ENCODE results near the gene PIP5K1C. TPM values are rescaled to one million over a fixed set of nuclear protein-coding genes. Genes with fewer than 3 reads are reported as not detected.

Gene PIP5K1C
- total and polyA plus RNA-seq, 9 of the 15 experiments (the other 6 are each of a cell fraction or from before 2014, with no cell fraction given) = 0.38 to 22.1 (median 4.1) TPM

DNA sequence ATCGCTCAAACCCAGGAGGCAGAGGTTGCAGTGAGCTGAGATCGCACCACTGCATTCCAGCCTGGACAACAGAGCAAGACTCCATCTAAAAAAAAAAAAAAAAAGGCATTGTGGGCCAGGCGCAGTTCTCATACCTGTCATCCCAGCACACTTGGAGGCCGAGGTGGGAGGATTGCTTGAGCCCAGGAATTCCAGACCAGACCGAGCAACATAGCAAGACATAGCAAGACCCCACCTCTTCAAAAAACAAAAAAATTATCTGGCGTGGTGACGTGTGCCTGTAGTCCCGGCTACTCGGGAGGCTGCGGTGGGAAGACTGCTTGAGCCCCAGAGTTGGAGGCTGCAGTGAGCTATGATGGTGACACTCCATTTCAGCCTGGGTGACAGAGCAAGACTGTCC is 18.0 kb downstream of the PIP5K1C start:
- H2AFZ ChIP-seq (ENCODE audit: low read depth, low read length) = no peak overlapping the region
- BruUV-seq (replicated peaks) = no TSS peak
- no peaks in the 10 kb centered on the region for H3K27me3 ChIP-seq (ENCODE audit: control insufficient read depth in 2 of 2, insufficient read depth in 2 of 2, low read length in 2 of 2)
- intact Hi-C loops (cut with micrococcal nuclease) (no loop called here), in situ Hi-C loops (cut with MboI) (no loop called here)
- peaks cover 9% of the 10 kb centered on the region for H3K9me1 ChIP-seq (ENCODE audit: control insufficient read depth, insufficient read depth, low read length)
- WGBS (ENCODE audit: insufficient coverage, low coverage, missing lambda C conversion rate) = 88% methylated on average over 7 of the region's 10 CpGs
- H3K9ac ChIP-seq (ENCODE audit: insufficient read depth in 1 of 2, low read depth in 2 of 2, low read length in 2 of 2) = peak overlapping the region in 1 of 2 experiments; percentile 71; a peak in 1 of 4 replicates
- H3K4me1 ChIP-seq (replicated peaks in 1 of 2; ENCODE audit: control insufficient read depth in 2 of 2, insufficient read depth in 2 of 2, low read length in 2 of 2) = peaks cover 25 to 52% of the 10 kb centered on the region in 2 experiments
- H3K4me3 ChIP-seq = no peak overlapping the region
- ChIA-PET POLR2A (interaction anchor here (0.8 kb wide), 1 partner anchor 14 kb away, joined by 3 read pairs; no protein-coding TSS in a partner anchor), CTCF (ENCODE audit: low intra/inter-chr PET ratio) (no interaction called here)
- ATAC-seq (no peak), FAIRE-seq (no peak), DNase-seq (ENCODE audit: extremely low read depth in 1 of 4, low spot score in 3 of 4) (no peak)
- peak overlapping the region; percentile 35; the same call in 1 of the 3 replicates for H3K27ac ChIP-seq (ENCODE audit: extremely low read depth, low read depth, low read length)
- peaks cover 31% of the 10 kb centered on the region for H4K20me1 ChIP-seq (replicated peaks; ENCODE audit: control insufficient read depth, insufficient read depth, low read length)
- TF ChIP-seq, protein P1, sequence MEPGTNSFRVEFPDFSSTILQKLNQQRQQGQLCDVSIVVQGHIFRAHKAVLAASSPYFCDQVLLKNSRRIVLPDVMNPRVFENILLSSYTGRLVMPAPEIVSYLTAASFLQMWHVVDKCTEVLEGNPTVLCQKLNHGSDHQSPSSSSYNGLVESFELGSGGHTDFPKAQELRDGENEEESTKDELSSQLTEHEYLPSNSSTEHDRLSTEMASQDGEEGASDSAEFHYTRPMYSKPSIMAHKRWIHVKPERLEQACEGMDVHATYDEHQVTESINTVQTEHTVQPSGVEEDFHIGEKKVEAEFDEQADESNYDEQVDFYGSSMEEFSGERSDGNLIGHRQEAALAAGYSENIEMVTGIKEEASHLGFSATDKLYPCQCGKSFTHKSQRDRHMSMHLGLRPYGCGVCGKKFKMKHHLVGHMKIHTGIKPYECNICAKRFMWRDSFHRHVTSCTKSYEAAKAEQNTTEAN (CRISPR knock-in tag; IDR thresholded peaks at IDR 0.05) = no peak
- no peak for TF ChIP-seq ZNF324 (CRISPR knock-in tag; IDR thresholded peaks at IDR 0.05)
- TF ChIP-seq, protein P2, sequence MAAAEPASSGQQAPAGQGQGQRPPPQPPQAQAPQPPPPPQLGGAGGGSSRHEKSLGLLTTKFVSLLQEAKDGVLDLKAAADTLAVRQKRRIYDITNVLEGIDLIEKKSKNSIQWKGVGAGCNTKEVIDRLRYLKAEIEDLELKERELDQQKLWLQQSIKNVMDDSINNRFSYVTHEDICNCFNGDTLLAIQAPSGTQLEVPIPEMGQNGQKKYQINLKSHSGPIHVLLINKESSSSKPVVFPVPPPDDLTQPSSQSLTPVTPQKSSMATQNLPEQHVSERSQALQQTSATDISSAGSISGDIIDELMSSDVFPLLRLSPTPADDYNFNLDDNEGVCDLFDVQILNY (CRISPR knock-in tag; IDR thresholded peaks at IDR 0.05) = no peak
- TF ChIP-seq POLR2AphosphoS5 (IDR thresholded peaks at IDR 0.05; ENCODE audit: control insufficient read depth, insufficient read depth, low read depth, low read length) = no peak
- TF ChIP-seq, protein P3, sequence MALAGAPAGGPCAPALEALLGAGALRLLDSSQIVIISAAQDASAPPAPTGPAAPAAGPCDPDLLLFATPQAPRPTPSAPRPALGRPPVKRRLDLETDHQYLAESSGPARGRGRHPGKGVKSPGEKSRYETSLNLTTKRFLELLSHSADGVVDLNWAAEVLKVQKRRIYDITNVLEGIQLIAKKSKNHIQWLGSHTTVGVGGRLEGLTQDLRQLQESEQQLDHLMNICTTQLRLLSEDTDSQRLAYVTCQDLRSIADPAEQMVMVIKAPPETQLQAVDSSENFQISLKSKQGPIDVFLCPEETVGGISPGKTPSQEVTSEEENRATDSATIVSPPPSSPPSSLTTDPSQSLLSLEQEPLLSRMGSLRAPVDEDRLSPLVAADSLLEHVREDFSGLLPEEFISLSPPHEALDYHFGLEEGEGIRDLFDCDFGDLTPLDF (CRISPR knock-in tag; IDR thresholded peaks at IDR 0.05) = no peak
- TF ChIP-seq GABPA (tag; conservative IDR thresholded peaks at IDR 0.05; ENCODE audit: low read depth) = no peak
- no peak for TF ChIP-seq ZC3H11A (IDR thresholded peaks at IDR 0.05; ENCODE audit: low read depth, low read length)
- no peak for TF ChIP-seq SIN3B (IDR thresholded peaks at IDR 0.05; ENCODE audit: low read depth)
- no peak for TF ChIP-seq PTBP1 (IDR thresholded peaks at IDR 0.05; ENCODE audit: low read depth, low read length)
- no peak for TF ChIP-seq ZNF143 (CRISPR knock-in tag; IDR thresholded peaks at IDR 0.05)
- TF ChIP-seq ZNF79 (CRISPR knock-in tag; IDR thresholded peaks at IDR 0.05; ENCODE audit: low read depth) = no peak
- TF ChIP-seq, protein P4, sequence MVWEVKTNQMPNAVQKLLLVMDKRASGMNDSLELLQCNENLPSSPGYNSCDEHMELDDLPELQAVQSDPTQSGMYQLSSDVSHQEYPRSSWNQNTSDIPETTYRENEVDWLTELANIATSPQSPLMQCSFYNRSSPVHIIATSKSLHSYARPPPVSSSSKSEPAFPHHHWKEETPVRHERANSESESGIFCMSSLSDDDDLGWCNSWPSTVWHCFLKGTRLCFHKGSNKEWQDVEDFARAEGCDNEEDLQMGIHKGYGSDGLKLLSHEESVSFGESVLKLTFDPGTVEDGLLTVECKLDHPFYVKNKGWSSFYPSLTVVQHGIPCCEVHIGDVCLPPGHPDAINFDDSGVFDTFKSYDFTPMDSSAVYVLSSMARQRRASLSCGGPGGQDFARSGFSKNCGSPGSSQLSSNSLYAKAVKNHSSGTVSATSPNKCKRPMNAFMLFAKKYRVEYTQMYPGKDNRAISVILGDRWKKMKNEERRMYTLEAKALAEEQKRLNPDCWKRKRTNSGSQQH (CRISPR knock-in tag; IDR thresholded peaks at IDR 0.05) = no peak
- no peak for TF ChIP-seq NFIC (IDR thresholded peaks at IDR 0.05)
- H3K79me2 ChIP-seq (ENCODE audit: control insufficient read depth, insufficient read depth, low read length) = peaks cover 41% of the 10 kb centered on the region
- H3K36me3 ChIP-seq (ENCODE audit: control insufficient read depth, insufficient read depth, low read length) = peaks cover 21% of the 10 kb centered on the region; the same call in 1 of the 3 replicates
- no peak overlapping the region for H3K4me2 ChIP-seq (ENCODE audit: insufficient read depth, low read length)
- H3K9me3 ChIP-seq (replicated peaks; ENCODE audit: control insufficient read depth, insufficient read depth, low read depth, low read length) = no peaks in the 10 kb centered on the region
